WI38 (cell line): ENCODE data around the gene SEPHS2.

Source experiments
- H3K4me3 ChIP-seq: 2 replicates; pipeline ENCODE4 v1.5.1; 2011; ENCODE audit warnings: low read depth, mild to moderate bottlenecking, control low read depth, low read length
- TF ChIP-seq, protein P1 (sequence below): IDR thresholded peaks from 2 replicates; pipeline ENCODE4 v1.5.1; 2012; ENCODE audit warnings: low read depth, mild to moderate bottlenecking, control low read depth, low read length

Gene SEPHS2

DNA sequence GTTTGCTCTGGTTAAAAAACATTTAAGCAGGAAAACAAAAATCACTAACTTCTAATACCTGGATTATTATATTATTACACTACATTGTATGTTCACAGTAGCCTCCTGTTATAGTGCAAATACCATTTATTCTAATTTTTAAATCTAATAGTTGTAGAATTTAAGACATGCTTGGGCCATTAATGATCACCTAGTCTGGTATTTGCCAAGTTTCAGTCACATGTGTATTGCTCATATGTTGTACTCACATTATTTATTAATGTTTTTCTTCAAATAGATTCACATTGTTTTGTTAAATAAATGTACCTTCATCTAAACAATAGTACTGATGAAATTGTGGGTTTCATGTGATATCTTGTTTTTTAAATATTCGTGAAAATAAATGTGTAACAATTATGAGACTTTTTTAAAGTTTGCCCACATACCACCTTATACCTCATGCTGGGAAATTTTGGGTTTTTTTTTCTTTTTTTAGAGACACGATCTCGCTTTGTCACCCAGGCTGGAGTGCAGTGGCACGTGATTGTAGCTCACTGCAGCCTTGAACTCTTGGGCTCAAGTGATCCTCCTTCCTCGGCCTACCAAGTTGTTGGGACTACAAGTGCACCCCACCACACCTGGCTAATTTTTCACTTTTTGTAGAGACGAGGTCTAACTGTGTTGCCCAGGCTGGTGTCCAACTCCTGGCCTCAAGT is 32.4 kb downstream of the SEPHS2 start:
- TF ChIP-seq, protein P1, sequence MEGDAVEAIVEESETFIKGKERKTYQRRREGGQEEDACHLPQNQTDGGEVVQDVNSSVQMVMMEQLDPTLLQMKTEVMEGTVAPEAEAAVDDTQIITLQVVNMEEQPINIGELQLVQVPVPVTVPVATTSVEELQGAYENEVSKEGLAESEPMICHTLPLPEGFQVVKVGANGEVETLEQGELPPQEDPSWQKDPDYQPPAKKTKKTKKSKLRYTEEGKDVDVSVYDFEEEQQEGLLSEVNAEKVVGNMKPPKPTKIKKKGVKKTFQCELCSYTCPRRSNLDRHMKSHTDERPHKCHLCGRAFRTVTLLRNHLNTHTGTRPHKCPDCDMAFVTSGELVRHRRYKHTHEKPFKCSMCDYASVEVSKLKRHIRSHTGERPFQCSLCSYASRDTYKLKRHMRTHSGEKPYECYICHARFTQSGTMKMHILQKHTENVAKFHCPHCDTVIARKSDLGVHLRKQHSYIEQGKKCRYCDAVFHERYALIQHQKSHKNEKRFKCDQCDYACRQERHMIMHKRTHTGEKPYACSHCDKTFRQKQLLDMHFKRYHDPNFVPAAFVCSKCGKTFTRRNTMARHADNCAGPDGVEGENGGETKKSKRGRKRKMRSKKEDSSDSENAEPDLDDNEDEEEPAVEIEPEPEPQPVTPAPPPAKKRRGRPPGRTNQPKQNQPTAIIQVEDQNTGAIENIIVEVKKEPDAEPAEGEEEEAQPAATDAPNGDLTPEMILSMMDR, result no peak
- H3K4me3 ChIP-seq, result no peak overlapping the region

DNA sequence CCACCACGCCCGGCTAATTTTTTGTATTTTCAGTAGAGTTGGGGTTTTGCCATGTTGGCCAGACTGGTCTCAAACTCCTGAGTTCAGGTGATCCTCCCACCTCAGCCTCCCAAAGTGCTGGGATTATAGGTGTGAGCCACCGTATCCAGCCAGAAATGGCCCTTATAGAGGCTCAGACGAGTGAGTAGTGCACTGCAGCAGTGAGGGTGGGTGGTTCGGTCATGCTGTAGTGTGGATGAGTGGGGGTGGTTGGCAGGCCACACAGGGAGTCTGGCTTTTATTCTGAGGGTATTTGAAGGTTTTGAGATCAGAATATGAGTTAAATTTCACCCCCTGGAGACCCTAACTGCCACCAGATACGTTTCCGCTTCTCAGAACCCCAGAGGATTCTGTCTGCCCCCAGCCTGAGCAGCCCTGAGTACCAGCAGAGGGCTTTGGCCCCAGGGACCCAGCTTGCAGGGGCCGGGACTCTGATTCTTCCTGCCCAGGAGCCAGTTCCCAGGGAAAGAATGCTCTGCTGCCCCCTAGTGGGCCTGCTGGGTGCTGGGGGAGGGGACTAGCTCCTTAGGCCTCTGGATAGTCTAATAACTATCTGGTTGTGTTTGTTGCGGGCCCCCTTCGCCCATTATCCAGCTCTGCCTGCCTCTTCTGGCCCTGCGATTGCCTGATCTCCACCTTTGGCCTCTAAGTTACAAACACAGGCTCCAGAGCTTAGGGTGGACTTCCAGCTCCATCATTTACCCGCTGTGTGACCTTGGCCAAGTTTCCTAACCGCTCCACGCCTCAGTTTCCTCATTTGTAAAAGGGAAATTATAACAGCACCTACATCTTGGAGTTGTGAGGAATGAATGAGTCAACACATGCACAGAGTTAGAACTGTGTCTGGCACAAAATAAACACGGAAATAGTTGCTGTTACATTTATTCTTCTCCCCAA is 36.3 kb downstream of the SEPHS2 start:
- TF ChIP-seq, protein P1, result peak; percentile 92
- no peak overlapping the region for H3K4me3 ChIP-seq

- TF ChIP-seq, protein P1, result no peak
- peak overlapping the region; percentile 79 for H3K4me3 ChIP-seq
These were observed 37.7 kb downstream of the SEPHS2 start for GRCh38 chr16:30407804-30408534.

DNA sequence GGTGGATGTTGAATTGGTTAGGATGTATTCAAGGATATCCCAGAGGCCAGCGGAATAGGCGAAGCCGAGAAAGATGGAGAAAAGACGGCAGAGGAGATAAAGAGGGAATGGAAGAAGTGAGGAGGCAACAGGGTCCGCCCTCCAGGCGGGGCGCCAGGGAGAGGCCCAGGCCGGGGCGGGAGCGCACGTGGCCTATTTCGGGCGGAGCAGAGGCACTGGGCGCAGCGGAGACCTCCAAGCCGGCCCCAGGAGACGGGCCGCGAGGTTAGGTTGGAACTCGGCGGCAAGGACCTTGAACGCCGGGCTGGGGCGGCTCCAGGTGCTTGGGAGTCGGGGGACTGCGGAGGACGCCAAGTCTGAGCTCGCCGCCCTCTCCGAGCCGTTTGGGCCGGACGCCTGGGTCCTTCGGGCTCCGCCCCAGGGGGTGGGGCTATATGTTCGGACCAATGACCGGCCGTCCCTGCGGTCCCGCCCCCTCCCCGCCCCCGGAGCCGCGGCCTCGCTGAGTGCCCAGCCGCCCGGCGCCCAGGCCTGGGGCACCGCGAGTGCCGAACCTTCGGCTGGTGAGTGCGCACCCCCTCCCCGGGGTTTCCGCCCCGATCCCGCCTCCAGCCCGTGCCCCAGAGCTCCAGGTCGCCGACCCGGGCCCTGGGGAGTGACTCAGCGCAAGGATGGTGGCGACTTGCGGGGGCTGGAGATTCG is 38.4 kb downstream of the SEPHS2 start, which contains the start of gene ZNF771:
Gene ZNF771, plus strand, starts transcription at position 505 of the 702 bp plus-strand sequence. CDS start 448 bp downstream, outside the sequence.
- H3K4me3 ChIP-seq, result peak within 1 kb of the TSS; percentile 79
- TF ChIP-seq, protein P1, result no peak

DNA sequence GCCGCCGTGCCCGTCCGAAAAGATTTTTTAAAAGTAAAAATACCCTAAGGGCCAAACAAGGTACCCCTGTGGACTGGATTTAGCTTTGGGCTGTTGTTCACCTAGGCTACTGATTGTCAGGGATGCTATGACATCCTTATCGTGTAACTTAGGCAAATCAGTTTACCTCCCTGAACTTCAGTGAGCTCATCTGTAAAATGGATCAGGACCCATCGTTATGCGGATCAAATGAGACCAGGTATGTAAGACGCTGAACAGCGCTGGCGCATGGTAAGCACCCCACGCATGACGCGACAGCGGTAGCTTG is 38.9 kb downstream of the SEPHS2 start:
- peak overlapping the region; percentile 79 for H3K4me3 ChIP-seq
- TF ChIP-seq, protein P1, result no peak

DNA sequence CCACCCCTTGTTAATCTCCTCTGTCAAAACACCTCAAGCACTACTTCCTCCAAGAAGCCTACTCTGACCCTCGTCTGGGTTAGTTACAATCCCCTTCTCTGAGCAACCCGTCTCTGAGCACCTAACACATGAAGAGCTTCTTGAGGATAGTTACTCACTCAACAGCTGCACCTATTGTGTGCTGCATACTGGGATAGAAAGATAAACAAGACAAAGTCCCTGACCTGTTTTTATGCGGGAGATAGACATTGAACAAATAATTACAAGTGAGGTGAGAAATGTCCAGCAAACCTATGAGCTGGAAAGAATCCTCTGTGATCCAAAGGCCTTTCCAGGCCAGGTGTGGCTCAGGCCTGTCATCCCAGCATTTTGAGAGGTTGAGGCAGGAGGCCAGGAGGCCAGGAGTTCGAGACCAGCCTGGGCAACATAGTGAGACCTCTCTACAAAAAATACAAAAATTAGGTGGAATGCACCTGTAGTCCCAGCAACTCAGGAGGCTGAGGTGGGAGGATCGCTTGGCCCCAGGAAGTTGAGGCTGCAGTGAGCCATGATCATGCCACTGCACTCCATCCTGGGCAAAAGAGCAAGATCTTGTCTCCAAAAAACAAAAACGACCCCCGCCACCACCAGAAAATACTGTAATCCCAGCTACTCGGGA is 43.8 kb downstream of the SEPHS2 start:
- TF ChIP-seq, protein P1, result no peak
- no peak overlapping the region for H3K4me3 ChIP-seq
